Tibial artery (tissue), 4 donors: ENCODE measurements around the gene ODAD2.
"Not testable (repeated sequence)": the region's sequence is repeated elsewhere in the genome, so short reads cannot be mapped to it uniquely, and the experiment has no call there.

Experiments
- DNase-seq, 2 donors: peaks; one replicate each; pipeline ENCODE4 v3.0.0-alpha.2; 2019
- H3K27ac ChIP-seq, 2 donors: fragments of 200-600 bp; sonication (generic) in 1 of 2; 1 replicate in 1 of 2; 2 replicates in 1 of 2; pipeline ENCODE4 v1.5.1; 2018 to 2019; ENCODE audit warnings: mild to moderate bottlenecking in 1 of 2
- H3K27me3 ChIP-seq, 2 donors: fragments of 200-600 bp; sonication (generic) in 1 of 2; one replicate each; pipeline versions ENCODE4 v1.5.1 to v1.6.0; 2016 to 2019
- H3K36me3 ChIP-seq, 3 donors: fragments of 200-600 bp; sonication (generic) in 2 of 3; one replicate each; pipeline ENCODE4 v1.5.1; 2016 to 2019; ENCODE audit warnings: mild to moderate bottlenecking in 2 of 3
- H3K4me1 ChIP-seq, 4 donors: fragments of 200-600 bp; sonication (generic) in 2 of 4; 1 replicate in 3 of 4; 2 replicates in 1 of 4; pipeline ENCODE4 v1.5.1; 2016 to 2019
- H3K4me3 ChIP-seq, 2 donors: fragments of 200-600 bp; sonication (generic) in 1 of 2; 1 replicate in 1 of 2; 2 replicates in 1 of 2; pipeline ENCODE4 v1.5.1; 2018 to 2019; ENCODE audit warnings: mild to moderate bottlenecking in 2 of 2
- H3K9me3 ChIP-seq, 3 donors: fragments of 200-600 bp; sonication (generic) in 1 of 3; one replicate each; pipeline ENCODE4 v1.5.1; 2016 to 2019
- CTCF ChIP-seq, 2 experiments: fragments of 200-600 bp in 1 of 2; fragments of 450-650 bp in 1 of 2; IDR thresholded peaks; one replicate each; pipeline ENCODE4 v1.5.1; 2017 to 2019; ENCODE audit warnings: antibody characterized with exemption in 2 of 2, mild to moderate bottlenecking in 1 of 2, moderate library complexity in 1 of 2
- intact Hi-C: fragments of 100-400 bp; cut with DNase I; formaldehyde crosslinking; loops from one replicate; pipeline ENCODE4 v1.15.0; 2023; ENCODE audit warnings: low total_unique reads

ODAD2 gene

GRCh38 chr10:27914888-27915287 is 84.0 kb downstream of the ODAD2 start:
- no peaks in the 10 kb centered on the region for H3K27me3 ChIP-seq
- H3K36me3 ChIP-seq = no peaks in the 10 kb centered on the region
- DNase-seq = no peak
- H3K4me1 ChIP-seq = no peaks in the 10 kb centered on the region
- no peaks in the 10 kb centered on the region for H3K9me3 ChIP-seq
- H3K27ac ChIP-seq = no peak overlapping the region
- intact Hi-C loops = no loop called here
- no peak overlapping the region for H3K4me3 ChIP-seq
- TF ChIP-seq CTCF (IDR thresholded peaks at IDR 0.05) = no peak

- no peak for DNase-seq
- Histone ChIP-seq H3K9me3 (no peaks in the 10 kb centered on the region), H3K4me1 (no peaks in the 10 kb centered on the region), H3K4me3 (no peak overlapping the region), H3K36me3 (no peaks in the 10 kb centered on the region), H3K27ac (no peak overlapping the region), H3K27me3 (no peaks in the 10 kb centered on the region)
- intact Hi-C loops = no loop called here
- TF ChIP-seq CTCF (IDR thresholded peaks at IDR 0.05) = no peak
These were observed 86.6 kb downstream of the ODAD2 start for GRCh38 chr10:27912231-27912630.

GRCh38 chr10:27911539-27911938 is 87.3 kb downstream of the ODAD2 start:
- H3K4me3 ChIP-seq = no peak overlapping the region

GRCh38 chr10:27911011-27911410 is 87.9 kb downstream of the ODAD2 start:
- intact Hi-C loops = no loop called here
- no peaks in the 10 kb centered on the region for H3K9me3 ChIP-seq
- H3K4me1 ChIP-seq = no peaks in the 10 kb centered on the region
- H3K36me3 ChIP-seq = no peaks in the 10 kb centered on the region
- no peak overlapping the region for H3K4me3 ChIP-seq
- TF ChIP-seq CTCF (IDR thresholded peaks at IDR 0.05) = no peak
- no peak overlapping the region for H3K27ac ChIP-seq
- no peaks in the 10 kb centered on the region for H3K27me3 ChIP-seq
- DNase-seq = no peak

More at GRCh38 chr10:27911539-27911938, 87.3 kb downstream of the ODAD2 start:
- Histone ChIP-seq H3K27ac (no peak overlapping the region), H3K27me3 (no peaks in the 10 kb centered on the region), H3K4me1 (no peaks in the 10 kb centered on the region), H3K9me3 (no peaks in the 10 kb centered on the region), H3K36me3 (no peaks in the 10 kb centered on the region)
- no peak for DNase-seq
- no peak for TF ChIP-seq CTCF (IDR thresholded peaks at IDR 0.05)
- intact Hi-C loops = no loop called here

GRCh38 chr10:27908231-27908630 is 90.6 kb downstream of the ODAD2 start:
- H3K4me3 ChIP-seq = no peak overlapping the region
- intact Hi-C loops = no loop called here
- no peaks in the 10 kb centered on the region for H3K36me3 ChIP-seq
- H3K9me3 ChIP-seq = no peaks in the 10 kb centered on the region
- no peak for TF ChIP-seq CTCF (IDR thresholded peaks at IDR 0.05)
- no peaks in the 10 kb centered on the region for H3K4me1 ChIP-seq
- H3K27ac ChIP-seq = no peak overlapping the region
- no peak for DNase-seq
- H3K27me3 ChIP-seq = no peaks in the 10 kb centered on the region

DNA sequence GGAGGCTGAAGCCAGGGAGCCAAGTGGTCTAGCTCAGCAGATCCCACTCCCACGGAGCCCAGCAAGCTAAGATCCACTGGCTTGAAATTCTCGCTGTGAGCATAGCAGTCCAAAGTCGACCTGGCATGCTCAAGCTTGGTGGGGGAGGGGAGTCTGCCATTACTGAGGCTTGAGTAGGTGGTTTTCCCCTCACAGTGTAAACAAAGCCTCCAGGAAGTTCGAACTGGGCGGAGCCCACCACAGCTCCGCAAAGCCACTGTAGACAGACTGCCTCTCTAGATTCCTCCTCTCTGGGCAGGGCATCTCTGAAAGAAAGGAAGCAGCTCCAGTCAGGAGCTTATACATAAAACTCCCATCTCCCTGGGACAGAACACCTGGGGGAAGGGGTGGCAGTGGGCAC is 99.4 kb downstream of the ODAD2 start:
- H3K27ac ChIP-seq, H3K9me3 ChIP-seq, H3K36me3 ChIP-seq, intact Hi-C loops, DNase-seq, H3K27me3 ChIP-seq, H3K4me1 ChIP-seq, H3K4me3 ChIP-seq: not testable (repeated sequence)
